ENCODE results near the gene GRK3.

DNA sequence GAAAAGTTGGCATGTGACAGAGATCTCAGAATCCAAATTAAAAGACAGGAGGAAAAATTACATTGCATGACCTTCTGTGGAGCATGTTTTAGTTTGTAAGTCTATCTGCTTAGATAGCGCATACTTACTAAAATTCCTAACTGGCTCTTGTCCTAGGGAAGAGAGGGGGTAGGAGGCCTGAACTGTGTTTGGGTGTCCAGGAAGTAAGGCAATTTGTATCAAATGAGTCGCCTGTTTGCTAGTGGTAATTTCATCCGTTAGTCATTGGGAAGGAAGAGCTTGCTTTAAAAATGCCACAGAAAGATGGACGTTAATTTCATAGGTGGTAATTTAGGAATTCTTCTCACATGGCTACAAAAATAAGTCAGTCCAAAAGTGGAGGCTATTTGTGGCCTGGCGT lies 18.5 kb downstream of the GRK3 start:
- TF ChIP-seq POLR2A (IDR thresholded peaks at IDR 0.05; ENCODE audit: low read length) (no peak), GATA1 (IDR thresholded peaks at IDR 0.05; ENCODE audit: low read depth, low read length) (no peak)
